ENCODE results near the gene FNDC4.

The FNDC4 gene

GRCh38 chr2:27507293-27507692, 12.3 kb upstream of the FNDC4 start:
- in situ Hi-C loops (cut with HindIII; ENCODE audit: low pct_unique_long_range_greater_than_20kb, low sequenced_read_pairs): no loop called here
- TF ChIP-seq JUND (IDR thresholded peaks at IDR 0.05; ENCODE audit: low read depth): no peak
- no peak for DNase-seq (ENCODE audit: low read depth in 1 of 2, low spot score in 1 of 2)

- TF ChIP-seq JUND (IDR thresholded peaks at IDR 0.05; ENCODE audit: low read depth): no peak
- no peak for DNase-seq (ENCODE audit: low read depth in 1 of 2, low spot score in 1 of 2)
- in situ Hi-C loops (cut with HindIII; ENCODE audit: low pct_unique_long_range_greater_than_20kb, low sequenced_read_pairs): no loop called here
These were observed 11.6 kb upstream of the FNDC4 start for GRCh38 chr2:27506587-27506986.

GRCh38 chr2:27502142-27502541, 7.1 kb upstream of the FNDC4 start:
- no peak for TF ChIP-seq JUND (IDR thresholded peaks at IDR 0.05; ENCODE audit: low read depth)
- in situ Hi-C loops (cut with HindIII; ENCODE audit: low pct_unique_long_range_greater_than_20kb, low sequenced_read_pairs): no loop called here
- no peak for DNase-seq (ENCODE audit: low read depth in 1 of 2, low spot score in 1 of 2)

GRCh38 chr2:27501042-27501441, 6.0 kb upstream of the FNDC4 start:
- in situ Hi-C loops (cut with HindIII; ENCODE audit: low pct_unique_long_range_greater_than_20kb, low sequenced_read_pairs): no loop called here
- peak in 1 of 2 experiments; percentile 52 for DNase-seq (ENCODE audit: low read depth in 1 of 2, low spot score in 1 of 2)
- TF ChIP-seq JUND (IDR thresholded peaks at IDR 0.05; ENCODE audit: low read depth): no peak

GRCh38 chr2:27498975-27499374, 4.0 kb upstream of the FNDC4 start:
- DNase-seq (ENCODE audit: low read depth in 1 of 2, low spot score in 1 of 2): no peak
- in situ Hi-C loops (cut with HindIII; ENCODE audit: low pct_unique_long_range_greater_than_20kb, low sequenced_read_pairs): no loop called here

GRCh38 chr2:27497288-27497627, 2.3 kb upstream of the FNDC4 start:
- in situ Hi-C loops (cut with HindIII; ENCODE audit: low pct_unique_long_range_greater_than_20kb, low sequenced_read_pairs): no loop called here
- DNase-seq (ENCODE audit: low read depth in 1 of 2, low spot score in 1 of 2): no peak
- no peak for TF ChIP-seq JUND (IDR thresholded peaks at IDR 0.05; ENCODE audit: low read depth)

More at GRCh38 chr2:27498975-27499374, 4.0 kb upstream of the FNDC4 start:
- no peak for TF ChIP-seq JUND (IDR thresholded peaks at IDR 0.05; ENCODE audit: low read depth)

- no peak for TF ChIP-seq JUND (IDR thresholded peaks at IDR 0.05; ENCODE audit: low read depth)
- no peak for DNase-seq (ENCODE audit: low read depth in 1 of 2, low spot score in 1 of 2)
- in situ Hi-C loops (cut with HindIII; ENCODE audit: low pct_unique_long_range_greater_than_20kb, low sequenced_read_pairs): no loop called here
These were observed 1.6 kb upstream of the FNDC4 start, which contains the start of gene GCKR for GRCh38 chr2:27496357-27497287. Gene GCKR, plus strand, starts transcription at chr2:27496839. Its CDS starts 66 bp downstream, at chr2:27496905.

GRCh38 chr2:27495840-27496356, 898 bp upstream of the FNDC4 start:
- no peak for DNase-seq (ENCODE audit: low read depth in 1 of 2, low spot score in 1 of 2)
- no peak for TF ChIP-seq JUND (IDR thresholded peaks at IDR 0.05; ENCODE audit: low read depth)
- in situ Hi-C loops (cut with HindIII; ENCODE audit: low pct_unique_long_range_greater_than_20kb, low sequenced_read_pairs): no loop called here

GRCh38 chr2:27494284-27494943, 586 bp downstream of the FNDC4 start:
- no peak for DNase-seq (ENCODE audit: low read depth in 1 of 2, low spot score in 1 of 2)
- in situ Hi-C loops (cut with HindIII; ENCODE audit: low pct_unique_long_range_greater_than_20kb, low sequenced_read_pairs): no loop called here
- TF ChIP-seq JUND (IDR thresholded peaks at IDR 0.05; ENCODE audit: low read depth): no peak

- TF ChIP-seq JUND (IDR thresholded peaks at IDR 0.05; ENCODE audit: low read depth): no peak
- in situ Hi-C loops (cut with HindIII; ENCODE audit: low pct_unique_long_range_greater_than_20kb, low sequenced_read_pairs): no loop called here
- no peak for DNase-seq (ENCODE audit: low read depth in 1 of 2, low spot score in 1 of 2)
These were observed 1.1 kb downstream of the FNDC4 start for GRCh38 chr2:27493948-27494283.

GRCh38 chr2:27492557-27492956, 2.4 kb downstream of the FNDC4 start:
- no peak for DNase-seq (ENCODE audit: low read depth in 1 of 2, low spot score in 1 of 2)
- TF ChIP-seq JUND (IDR thresholded peaks at IDR 0.05; ENCODE audit: low read depth): no peak
- in situ Hi-C loops (cut with HindIII; ENCODE audit: low pct_unique_long_range_greater_than_20kb, low sequenced_read_pairs): no loop called here

GRCh38 chr2:27489498-27490397, 5.3 kb downstream of the FNDC4 start, which contains the start of gene IFT172:
Gene IFT172, minus strand, starts transcription at chr2:27489743. Its CDS starts 90 bp downstream, at chr2:27489653.
- TF ChIP-seq JUND (IDR thresholded peaks at IDR 0.05; ENCODE audit: low read depth): no peak
- in situ Hi-C loops (cut with HindIII; ENCODE audit: low pct_unique_long_range_greater_than_20kb, low sequenced_read_pairs): no loop called here
- peak; percentile 84 to 99 for DNase-seq (ENCODE audit: low read depth in 1 of 2, low spot score in 1 of 2)

Measured in T47D (cell line).